HEK293T (cell line): ENCODE data around the gene DDX23.
"Not testable (repeated sequence)": the region's sequence is repeated elsewhere in the genome, so short reads cannot be mapped to it uniquely, and the experiment has no call there.

Experiments
- CTCF ChIA-PET: fragments of 350-600 bp; formaldehyde crosslinking; extraction: SDS; loops from one replicate; lab custom pipeline; 2021; ENCODE audit warnings: antibody characterized with exemption, inconsistent platforms; lab: Yijun Ruan, JAX
- POLR2A ChIA-PET: fragments of 350-600 bp; formaldehyde crosslinking; extraction: SDS; loops from one replicate; lab custom pipeline; 2020; ENCODE audit warnings: antibody characterized with exemption, inconsistent platforms; lab: Yijun Ruan, JAX
- DNase-seq: peaks from one replicate; pipeline ENCODE4 v3.0.0; 2012; ENCODE audit warnings: mixed read lengths; ENCODE audit errors: extremely low spot score
- ARNT ChIP-seq: fragments of 450-650 bp; IDR thresholded peaks from 2 replicates; pipeline ENCODE4 v1.6.1; 2017; ENCODE audit warnings: mild to moderate bottlenecking
- BHLHE40 ChIP-seq: fragments of 450-650 bp; IDR thresholded peaks from 2 replicates; pipeline ENCODE4 v1.6.1; 2016; ENCODE audit warnings: mild to moderate bottlenecking, moderate library complexity, borderline replicate concordance
- CTBP1 ChIP-seq: fragments of 450-650 bp; IDR thresholded peaks from 2 replicates; pipeline ENCODE4 v1.6.1; 2016; ENCODE audit warnings: borderline replicate concordance
- ELF4 ChIP-seq: fragments of 450-650 bp; IDR thresholded peaks from 2 replicates; pipeline ENCODE4 v1.6.1; 2017; ENCODE audit warnings: antibody characterized with exemption
- FOXA1 ChIP-seq: fragments of 450-650 bp; IDR thresholded peaks from 2 replicates; pipeline ENCODE4 v1.6.1; 2016; ENCODE audit warnings: mild to moderate bottlenecking
- FOXK2 ChIP-seq: fragments of 450-650 bp; IDR thresholded peaks from 2 replicates; pipeline ENCODE4 v1.6.1; 2016; ENCODE audit warnings: mild to moderate bottlenecking
- FOXM1 ChIP-seq: fragments of 450-650 bp; IDR thresholded peaks from 2 replicates; pipeline ENCODE4 v1.6.1; 2017; ENCODE audit warnings: mild to moderate bottlenecking, borderline replicate concordance
- HDGF ChIP-seq: fragments of 450-650 bp; IDR thresholded peaks from 2 replicates; pipeline ENCODE4 v1.6.1; 2017; ENCODE audit warnings: antibody characterized with exemption, borderline replicate concordance
- L3MBTL2 ChIP-seq: fragments of 450-650 bp; conservative IDR thresholded peaks from 2 replicates; pipeline ENCODE4 v1.6.1; 2016; ENCODE audit warnings: mild to moderate bottlenecking
- LEF1 ChIP-seq: fragments of 450-650 bp; IDR thresholded peaks from 2 replicates; pipeline ENCODE4 v1.6.1; 2017; ENCODE audit warnings: mild to moderate bottlenecking, borderline replicate concordance
- NFRKB ChIP-seq: fragments of 450-650 bp; IDR thresholded peaks from 2 replicates; pipeline ENCODE4 v1.6.1; 2016; ENCODE audit warnings: mild to moderate bottlenecking, moderate library complexity
- SP1 ChIP-seq: fragments of 450-650 bp; IDR thresholded peaks from 2 replicates; pipeline ENCODE4 v1.6.1; 2017
- SUZ12 ChIP-seq: fragments of 450-650 bp; IDR thresholded peaks from 2 replicates; pipeline ENCODE4 v1.6.1; 2016; ENCODE audit warnings: mild to moderate bottlenecking
- TARDBP ChIP-seq: fragments of 450-650 bp; IDR thresholded peaks from 2 replicates; pipeline ENCODE4 v1.6.1; 2016
- ZNF384 ChIP-seq: fragments of 450-650 bp; IDR thresholded peaks from 2 replicates; pipeline ENCODE4 v1.6.1; 2016
- TF ChIP-seq, protein P1 (sequence below): fragments of 450-650 bp; IDR thresholded peaks from 2 replicates; pipeline ENCODE4 v1.6.1; 2016

Gene DDX23

DNA sequence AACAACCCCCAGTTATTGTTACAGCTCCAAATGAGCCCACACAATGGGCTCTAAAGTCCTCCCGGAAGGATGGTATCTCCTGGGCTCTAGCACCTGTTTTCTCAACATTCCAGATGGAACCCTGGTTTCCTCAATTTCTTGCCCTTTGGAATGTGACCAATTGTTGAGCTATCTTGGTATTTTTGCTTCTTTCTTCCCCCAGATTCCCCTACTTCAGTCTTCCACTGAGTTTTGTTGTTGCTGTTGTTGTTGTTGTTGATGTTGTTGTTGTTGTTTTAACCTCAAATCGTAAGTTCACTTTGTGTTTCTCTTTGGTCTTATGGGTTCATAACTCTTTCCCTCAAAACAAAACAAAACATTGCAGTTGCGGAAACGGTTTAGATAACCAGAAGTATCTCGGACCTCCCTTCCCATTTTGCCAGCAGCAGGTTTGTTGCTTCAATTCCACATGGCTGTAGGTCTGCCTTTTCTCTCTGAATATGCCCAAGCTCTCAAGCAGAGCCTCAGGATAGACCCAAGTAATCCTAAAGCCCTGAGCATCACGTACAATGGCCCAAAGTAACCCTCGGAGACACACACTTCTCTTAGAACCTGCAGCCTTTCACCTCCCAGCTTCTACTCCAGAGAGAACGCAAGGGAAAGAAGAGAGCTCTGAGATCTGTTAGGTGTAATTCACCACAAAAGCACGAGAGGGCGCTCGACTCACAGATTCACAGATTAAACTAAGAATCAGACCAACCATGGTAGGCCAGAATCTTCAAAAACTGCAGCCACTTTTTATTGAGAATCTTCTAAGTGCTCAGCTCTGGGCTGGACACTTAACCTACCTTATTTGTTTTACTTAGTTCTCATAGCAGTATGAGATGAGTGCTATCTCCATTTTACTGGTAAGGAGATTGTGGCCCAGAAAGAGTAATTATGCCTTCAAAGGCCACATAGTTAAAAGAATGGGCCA is 1.0 kb upstream of the DDX23 start:
- POLR2A ChIA-PET: interaction anchor here (0.8 to 4.8 kb wide), 13 partner anchors 12 to 380 kb away, joined by 3 to 62 read pairs (median 5); partner anchors contain the start of genes ARF3 and RND1
- TF ChIP-seq SP1 (no peak), CTBP1 (no peak), ARNT (no peak), TARDBP (no peak), LEF1 (no peak), FOXK2 (no peak), HDGF (no peak), FOXM1 (no peak), FOXA1 (no peak), SUZ12 (no peak), NFRKB (no peak), L3MBTL2 (no peak)
- TF ChIP-seq, protein P1, sequence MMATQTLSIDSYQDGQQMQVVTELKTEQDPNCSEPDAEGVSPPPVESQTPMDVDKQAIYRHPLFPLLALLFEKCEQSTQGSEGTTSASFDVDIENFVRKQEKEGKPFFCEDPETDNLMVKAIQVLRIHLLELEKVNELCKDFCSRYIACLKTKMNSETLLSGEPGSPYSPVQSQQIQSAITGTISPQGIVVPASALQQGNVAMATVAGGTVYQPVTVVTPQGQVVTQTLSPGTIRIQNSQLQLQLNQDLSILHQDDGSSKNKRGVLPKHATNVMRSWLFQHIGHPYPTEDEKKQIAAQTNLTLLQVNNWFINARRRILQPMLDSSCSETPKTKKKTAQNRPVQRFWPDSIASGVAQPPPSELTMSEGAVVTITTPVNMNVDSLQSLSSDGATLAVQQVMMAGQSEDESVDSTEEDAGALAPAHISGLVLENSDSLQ: no peak
- CTCF ChIA-PET: interaction anchor here (0.6 to 3.0 kb wide), 29 partner anchors 8 to 490 kb away, joined by 3 to 68 read pairs (median 4); partner anchors contain the start of genes PRPH and RND1
- peak; percentile 70 for DNase-seq

DNA sequence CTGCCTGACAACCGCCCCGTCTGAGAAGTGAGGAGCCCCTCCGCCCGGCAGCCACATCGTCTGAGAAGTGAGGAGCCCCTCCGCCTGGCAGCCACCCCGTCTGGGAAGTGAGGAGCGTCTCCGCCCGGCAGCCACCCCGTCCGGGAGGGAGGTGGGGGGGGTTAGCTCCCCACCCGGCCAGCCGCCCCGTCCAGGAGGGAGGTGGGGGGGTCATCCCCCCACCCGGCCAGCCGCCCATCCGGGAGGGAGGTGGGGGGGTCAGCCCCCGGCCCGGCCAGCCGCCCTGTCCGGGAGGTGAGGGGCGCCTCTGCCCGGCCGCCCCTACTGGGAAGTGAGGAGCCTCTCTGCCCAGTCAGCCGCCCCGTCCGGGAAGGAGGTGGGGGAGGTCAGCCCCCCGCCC is 9.9 kb downstream of the DDX23 start:
- CTCF ChIA-PET, POLR2A ChIA-PET: not testable (repeated sequence)

DNA sequence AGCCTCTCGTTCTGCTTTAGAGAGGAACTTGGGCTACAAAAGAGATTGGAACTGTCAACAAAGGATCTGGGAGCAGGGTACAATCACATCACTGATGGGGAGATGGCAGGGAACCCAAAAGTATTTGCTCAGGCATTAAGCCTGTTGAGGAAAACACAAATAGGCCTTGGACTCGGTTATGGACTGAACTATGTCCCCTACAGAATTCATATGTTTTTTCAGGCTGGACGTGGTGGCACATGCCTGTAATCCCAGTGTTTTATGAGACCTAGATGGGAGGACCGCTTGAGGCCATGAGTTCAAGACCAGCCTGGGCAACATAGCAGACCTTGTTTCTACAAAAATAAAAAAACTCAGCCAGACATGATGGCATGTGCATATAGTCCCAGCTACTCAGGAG is 13.9 kb downstream of the DDX23 start:
- TF ChIP-seq NFRKB (no peak), TARDBP (no peak), ARNT (no peak), LEF1 (no peak), ELF4 (no peak), SUZ12 (no peak), FOXA1 (no peak), SP1 (no peak), ZNF384 (no peak), HDGF (no peak), BHLHE40 (no peak), CTBP1 (no peak), L3MBTL2 (no peak), FOXK2 (no peak), FOXM1 (no peak)
- TF ChIP-seq, protein P1: no peak
- ChIA-PET POLR2A (no interaction called here), CTCF (no interaction called here)
- DNase-seq: no peak

More for the DNA sequence above, 9.9 kb downstream of the DDX23 start:
- not testable (repeated sequence) for DNase-seq

DNA sequence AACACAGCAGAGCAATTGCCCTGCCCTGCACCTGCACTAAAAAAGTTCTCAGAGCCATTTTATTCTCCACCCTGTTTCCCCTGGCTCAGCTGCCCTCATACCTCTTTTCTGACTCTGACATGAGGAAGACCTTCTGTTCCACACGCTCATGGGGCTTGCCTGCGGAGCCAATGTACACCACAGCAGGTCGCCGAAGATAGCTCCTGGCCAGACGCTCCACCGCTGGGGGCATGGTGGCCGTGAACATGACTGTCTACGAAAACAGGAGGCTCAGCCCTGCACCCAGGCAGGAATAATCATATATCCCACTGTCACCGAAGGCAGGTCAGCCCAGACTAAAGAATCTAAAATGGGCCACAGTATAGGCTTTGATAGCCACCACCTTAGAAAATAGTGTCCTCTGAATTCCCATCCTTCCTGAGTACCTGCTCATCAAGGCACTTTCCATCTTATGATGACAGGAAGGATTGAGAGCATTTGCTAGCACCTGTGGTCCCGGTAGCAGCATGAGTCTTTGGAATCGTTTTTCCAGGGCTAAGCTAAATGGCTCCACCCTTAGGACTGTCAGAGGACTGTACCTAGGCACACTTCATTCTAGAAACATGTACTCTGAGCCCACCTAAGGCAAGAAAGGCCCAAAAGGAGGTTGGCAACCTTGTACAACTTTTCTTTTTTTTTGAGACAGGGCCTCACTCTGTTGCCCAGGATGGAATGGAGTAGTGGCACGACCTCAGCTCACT is 19.5 kb downstream of the DDX23 start:
- ChIA-PET POLR2A (interaction anchor here (1.0 to 1.2 kb wide), 2 partner anchors 13 to 17 kb away, joined by 3 read pairs; no protein-coding TSS in a partner anchor), CTCF (no interaction called here)
- TF ChIP-seq SP1 (no peak), HDGF (no peak), CTBP1 (no peak), LEF1 (no peak), NFRKB (no peak), L3MBTL2 (no peak), FOXA1 (no peak), ELF4 (no peak)
- no peak for DNase-seq

DNA sequence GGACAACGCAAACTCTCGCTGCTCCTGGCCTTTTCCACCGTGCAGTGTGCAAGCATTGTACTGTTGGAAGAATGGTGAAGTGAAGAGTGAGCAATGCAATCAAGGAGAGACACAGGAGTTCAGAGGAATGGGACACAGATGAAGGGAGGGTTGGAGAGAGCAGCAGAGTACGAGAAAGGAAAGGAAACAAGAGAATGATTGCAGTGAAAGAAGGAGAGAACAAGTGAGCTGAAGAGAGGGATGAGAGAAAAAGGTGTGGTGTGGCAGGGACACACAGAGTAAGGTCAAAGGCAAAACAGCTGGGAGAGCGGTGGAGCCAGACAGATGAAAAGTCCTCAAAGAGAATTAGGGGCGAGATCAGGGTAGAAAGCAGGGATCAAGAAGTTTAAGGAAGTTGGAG is 20.7 kb downstream of the DDX23 start:
- ChIA-PET CTCF (interaction anchor here (0.8 kb wide), 1 partner anchor 22 kb away, joined by 3 read pairs; no protein-coding TSS in a partner anchor), POLR2A (interaction anchor here (1.2 kb wide), 1 partner anchor 12 kb away, joined by 3 read pairs; no protein-coding TSS in a partner anchor)
- TF ChIP-seq BHLHE40 (no peak), NFRKB (no peak), FOXK2 (no peak)
- DNase-seq: no peak

DNA sequence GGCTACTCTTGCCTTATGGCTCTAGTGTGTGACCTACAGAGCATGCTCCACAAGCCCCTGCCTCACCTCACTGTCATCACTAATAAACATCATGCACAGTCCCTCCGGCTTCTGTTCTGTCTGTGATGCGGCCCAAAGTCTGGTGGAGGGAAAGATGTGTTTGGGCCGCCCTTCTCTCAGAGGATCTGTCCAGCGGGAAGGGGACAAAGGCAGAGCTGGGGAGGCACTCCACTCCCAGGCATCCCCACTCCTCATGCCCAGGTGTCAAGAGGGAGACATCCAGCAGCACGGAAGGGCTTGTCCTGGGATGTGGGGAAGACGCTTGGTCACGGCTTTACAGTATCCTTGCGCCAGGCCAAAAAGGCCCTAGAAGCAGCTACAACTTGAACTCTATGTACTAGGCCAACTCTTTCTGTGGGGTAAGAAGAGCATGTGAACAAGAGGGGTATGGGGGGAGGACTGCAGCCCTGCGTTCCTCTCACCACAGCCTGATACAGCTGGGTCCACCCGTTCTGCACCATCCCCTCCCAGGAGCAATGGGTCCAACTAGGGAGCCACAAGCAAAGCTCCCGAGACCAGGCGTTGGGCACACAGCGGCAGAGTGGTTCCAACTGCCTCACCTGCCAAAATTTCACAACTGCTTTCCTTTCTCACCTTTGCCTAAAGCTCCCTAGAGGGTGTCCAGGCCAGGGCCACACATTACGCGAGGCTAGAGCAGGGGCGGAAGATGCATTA is 23.0 kb downstream of the DDX23 start:
- TF ChIP-seq, protein P1: no peak
- TF ChIP-seq ARNT (no peak), ELF4 (no peak), FOXA1 (no peak), FOXM1 (no peak), HDGF (no peak), BHLHE40 (no peak), NFRKB (no peak), CTBP1 (no peak), ZNF384 (no peak), LEF1 (no peak), FOXK2 (no peak), L3MBTL2 (no peak), SP1 (no peak), TARDBP (no peak), SUZ12 (no peak)
- ChIA-PET POLR2A (interaction anchor here (1.1 to 3.1 kb wide), 2 partner anchors 9 to 13 kb away, joined by 4 to 14 read pairs; no protein-coding TSS in a partner anchor), CTCF (interaction anchor here (0.5 kb wide), 1 partner anchor 134 kb away, joined by 3 read pairs; no protein-coding TSS in a partner anchor)
- DNase-seq: no peak
